Activated naive CD4-positive, alpha-beta T cell treated with anti-CD3 and anti-CD28 coated beads, Interleukin-2, amount 10 ng/mL, durations not matched to agents 5 hours and 36 hours (primary cell): Measurements from ENCODE around the gene SYPL2. TPM values are rescaled to one million over a fixed set of nuclear protein-coding genes. Genes with fewer than 3 reads are reported as not detected.

Experiments used
- total RNA-seq, 2 experiments: library from RNA; stranded (reverse); gene quantifications; one replicate each; pipeline ENCODE4 v1.2.3, GENCODE V29; 2021

Gene SYPL2
- total RNA-seq: not detected

DNA sequence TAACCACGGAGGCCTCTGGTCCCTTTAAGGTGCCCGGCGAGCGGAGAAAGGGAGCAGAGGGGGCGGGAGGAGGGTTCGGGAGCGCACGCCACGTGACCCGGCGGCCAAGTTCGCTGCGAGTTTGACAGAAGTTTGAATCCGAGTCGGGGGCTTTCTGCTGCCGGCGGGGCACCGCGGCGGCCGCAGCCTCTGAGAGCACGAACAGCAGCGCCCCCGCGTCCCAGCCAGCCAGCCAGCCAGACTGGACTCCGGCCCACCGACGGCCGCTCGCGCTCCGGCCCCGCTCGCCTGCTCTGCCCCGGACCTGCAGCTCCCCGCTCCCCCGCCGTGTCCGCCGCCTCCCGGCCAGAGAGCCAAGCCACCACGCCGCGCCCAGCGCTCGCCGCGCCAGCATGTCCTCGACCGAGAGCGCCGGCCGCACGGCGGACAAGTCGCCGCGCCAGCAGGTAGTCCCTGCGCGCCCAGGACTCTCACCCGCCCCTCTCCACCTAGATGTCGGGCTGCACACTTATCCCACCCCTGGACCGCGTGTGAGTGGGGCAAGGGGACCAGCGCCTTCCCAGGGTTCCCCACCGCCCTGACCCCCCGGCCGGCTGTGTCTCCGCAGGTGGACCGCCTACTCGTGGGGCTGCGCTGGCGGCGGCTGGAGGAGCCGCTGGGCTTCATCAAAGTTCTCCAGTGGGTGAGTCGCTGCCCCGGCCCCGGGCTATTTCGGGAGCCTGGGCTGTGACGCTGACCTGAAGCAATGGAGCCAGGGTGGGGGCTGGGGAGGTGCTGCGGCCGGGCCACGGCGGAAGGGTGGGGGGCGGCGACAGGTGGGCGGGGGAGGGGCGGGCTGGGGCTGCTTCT, at the start of gene SYPL2:
Gene SYPL2 (plus strand): TSS at position 95 of the 849 bp plus-strand sequence. CDS start 298 bp downstream, at position 393.

DNA sequence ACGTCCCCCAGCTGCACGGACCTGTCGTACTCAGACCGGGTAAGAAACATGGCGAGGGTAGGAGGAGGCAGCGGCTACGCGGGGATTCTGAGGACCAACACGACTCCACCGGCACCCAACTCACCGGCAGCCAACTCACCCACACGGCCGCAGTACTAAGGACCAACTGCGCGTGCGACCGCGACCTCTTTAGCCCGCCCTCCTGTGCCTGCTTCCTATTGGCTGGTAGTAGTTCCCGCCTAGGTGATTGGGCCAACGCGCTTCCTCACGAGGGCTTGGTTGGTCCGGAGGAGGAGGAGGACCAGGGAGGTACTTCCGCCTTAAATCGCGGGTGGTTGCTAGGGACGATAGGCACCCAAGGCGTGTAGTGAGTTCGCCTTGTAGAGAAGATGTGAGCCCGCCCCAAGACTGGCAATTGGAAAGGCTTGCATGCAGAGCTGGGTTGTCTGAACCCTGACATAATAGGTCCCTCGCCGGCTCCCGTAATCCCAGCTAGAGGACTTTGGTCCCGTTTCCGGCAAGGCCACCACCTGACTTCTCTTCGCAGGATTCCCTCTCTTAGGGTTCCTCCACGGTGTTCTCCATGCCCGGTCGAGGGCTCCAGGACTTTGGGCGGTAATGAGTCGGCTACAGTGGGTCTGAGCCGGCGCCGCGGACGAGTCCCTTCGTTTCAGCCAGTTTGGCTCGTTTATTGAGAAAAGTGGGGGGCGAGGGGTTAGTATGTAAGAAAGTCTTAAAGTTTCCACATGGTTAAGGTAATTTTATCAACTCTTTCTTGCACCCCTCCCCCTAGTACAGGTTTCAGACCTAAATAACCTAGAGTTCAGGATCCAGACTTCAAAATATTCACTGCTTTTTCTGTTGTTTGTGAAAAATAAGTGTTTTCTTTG, 39.8 kb upstream of the SYPL2 start, which contains the start of gene PSMA5:
Gene PSMA5 (minus strand): TSS at position 168 of the 890 bp plus-strand sequence. CDS start 118 bp downstream, at position 50.

DNA sequence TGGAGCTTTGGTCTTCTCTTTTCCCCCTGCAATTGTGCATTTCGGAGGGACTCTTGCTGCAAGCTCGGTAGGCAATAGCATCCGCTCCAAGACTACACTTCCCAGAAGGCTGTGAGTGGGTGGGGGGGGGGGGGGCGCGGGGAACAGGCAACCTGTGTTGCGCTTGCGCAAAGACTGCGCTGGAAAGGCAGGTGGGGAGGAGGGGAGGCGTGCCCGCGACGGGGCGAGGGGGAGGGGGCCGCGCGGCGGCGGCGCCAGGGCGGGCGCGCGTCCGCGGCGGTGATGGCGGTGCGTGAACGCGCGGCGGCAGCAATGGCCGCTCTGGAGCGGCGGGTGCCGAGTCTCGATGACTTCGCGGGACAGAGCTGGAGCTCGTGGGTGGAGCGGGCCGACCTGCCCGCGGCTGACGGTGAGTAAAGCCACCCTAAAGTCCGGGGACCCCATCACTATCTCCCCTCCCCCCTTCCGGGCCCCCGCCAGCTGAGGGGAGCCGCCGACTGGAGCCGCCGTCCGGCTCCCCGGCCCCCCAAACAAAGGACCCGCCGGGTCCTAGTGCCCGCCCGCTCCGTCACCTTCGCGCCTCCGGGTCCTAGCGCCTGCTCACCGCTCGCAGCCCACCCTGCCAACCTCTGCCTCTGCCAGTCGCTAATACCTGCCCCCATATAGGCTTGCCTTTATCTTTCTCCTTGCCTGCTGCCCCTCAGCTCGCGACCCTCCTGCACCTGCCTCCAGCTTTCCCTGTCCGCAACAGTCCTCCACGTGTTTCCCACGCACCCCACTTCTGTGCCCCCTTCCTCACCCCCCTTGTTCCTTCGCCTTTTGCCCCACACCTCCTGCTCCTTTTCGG, 17.5 kb downstream of the SYPL2 start, which contains the start of gene ATXN7L2:
Gene ATXN7L2 (plus strand): TSS at position 234 of the 847 bp plus-strand sequence. CDS start 49 bp downstream, at position 283.

DNA sequence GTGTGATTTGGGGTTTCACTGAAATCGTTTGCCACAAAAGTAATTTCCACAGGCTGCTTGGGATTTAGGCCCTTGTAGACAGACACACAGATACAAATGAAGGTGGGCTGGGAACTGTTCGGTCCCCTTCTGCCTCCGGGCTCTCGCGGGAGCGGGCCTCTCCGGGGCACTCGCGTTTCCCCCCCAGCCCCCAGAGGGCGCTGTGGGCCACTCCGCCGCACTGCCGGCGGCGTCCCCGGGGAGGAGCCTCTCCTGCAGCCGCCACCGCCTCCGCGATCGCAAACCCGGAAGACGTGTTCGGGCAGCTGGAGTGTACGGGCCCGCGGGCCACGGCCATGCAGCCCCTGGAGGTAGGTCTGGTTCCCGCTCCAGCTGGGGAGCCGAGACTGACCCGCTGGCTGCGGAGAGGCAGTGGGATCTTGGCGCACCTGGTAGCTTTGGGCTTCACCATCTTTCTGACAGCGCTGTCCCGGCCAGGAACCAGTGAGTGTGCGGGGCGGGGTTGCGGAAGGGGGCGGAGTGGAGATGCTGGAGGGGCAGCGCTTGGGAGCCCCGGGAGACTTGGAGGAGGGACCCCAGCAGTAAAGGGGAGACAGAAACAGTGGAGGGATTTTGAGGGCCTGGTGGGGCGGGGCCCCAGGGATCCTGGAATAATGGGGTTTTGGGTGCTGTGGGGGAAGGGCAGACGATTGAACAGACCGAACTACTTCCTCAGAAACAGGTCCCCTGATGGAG, 27.6 kb downstream of the SYPL2 start, which contains the start of gene CYB561D1:
Gene CYB561D1 (plus strand): TSS at position 290 of the 735 bp plus-strand sequence. CDS start 46 bp downstream, at position 336.

DNA sequence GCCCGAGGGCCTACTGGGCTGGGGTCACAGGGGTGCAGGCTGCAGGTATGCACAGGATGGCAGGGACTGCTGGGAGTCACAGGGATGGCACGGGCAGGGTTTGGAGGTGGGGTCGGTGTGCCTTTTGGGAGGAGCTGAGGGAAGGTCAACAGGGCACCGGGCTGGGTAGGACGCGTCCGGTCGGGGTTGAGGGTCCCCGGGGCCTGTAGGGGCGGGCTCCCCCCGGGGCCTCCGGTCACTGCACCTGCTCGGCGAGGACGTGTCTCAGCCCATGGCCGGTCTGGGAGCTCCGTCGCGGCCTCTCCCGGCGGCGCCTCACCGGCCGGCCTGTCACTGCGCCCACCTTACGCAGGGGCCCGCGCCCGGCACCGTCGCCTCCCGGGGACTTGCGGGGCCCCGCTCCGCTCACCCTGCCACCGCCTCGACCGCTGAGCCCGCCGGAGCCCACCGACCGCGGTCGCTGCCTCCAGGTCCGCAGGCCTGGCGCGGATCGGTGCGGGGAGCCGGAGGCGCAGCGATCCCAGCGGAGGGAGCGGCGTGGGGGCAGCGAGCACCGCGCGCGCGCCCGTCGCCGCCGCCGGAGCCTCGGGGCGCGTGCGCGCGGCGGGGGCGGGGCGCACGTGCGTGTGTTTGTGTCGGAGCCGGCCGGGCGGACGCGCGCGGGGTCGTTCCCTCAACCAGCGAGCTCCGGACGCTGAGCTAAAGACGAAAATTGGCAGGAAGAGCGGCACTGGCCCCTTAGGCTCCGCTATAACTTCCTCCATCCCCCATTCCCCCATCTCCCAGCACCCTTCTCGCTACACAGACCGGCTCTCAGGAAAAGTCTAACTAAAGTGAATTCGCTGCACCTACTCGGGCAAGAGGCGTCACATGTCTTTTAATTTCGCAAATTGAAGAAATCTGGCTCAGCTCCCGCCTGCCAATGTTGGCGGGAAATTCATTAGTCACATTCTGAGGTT, 43.1 kb downstream of the SYPL2 start, which contains the start of gene AMIGO1:
Gene AMIGO1 (minus strand): TSS at position 552 of the 959 bp plus-strand sequence. CDS start 815 bp downstream, outside the sequence.

Other genes starting within 250 kb of the SYPL2 start
- gene CELSR2, start 217.0 kb upstream of the SYPL2 start, total RNA-seq: 1 to 10 TPM; 5.0 to 5.7 TPM
- 10 to 100 TPM; 21.9 to 24.7 TPM for gene PSRC1, start 183.4 kb upstream of the SYPL2 start, total RNA-seq
- gene MYBPHL, start 159.5 kb upstream of the SYPL2 start, total RNA-seq: not detected
- 1 to 10 TPM; 3.5 to 3.9 TPM for gene SORT1, start 68.6 kb upstream of the SYPL2 start, total RNA-seq
- 100 to 1,000 TPM; 138 TPM for gene PSMA5, start 40.1 kb upstream of the SYPL2 start, total RNA-seq
- gene ATXN7L2, start 17.4 kb downstream of the SYPL2 start, total RNA-seq: 10 to 100 TPM; 10.7 to 12.7 TPM
- gene CYB561D1, start 27.5 kb downstream of the SYPL2 start, total RNA-seq: 10 to 100 TPM; 23.6 to 28.9 TPM
- gene AMIGO1, start 43.2 kb downstream of the SYPL2 start, total RNA-seq: 1 to 10 TPM; 7.0 to 7.3 TPM
- gene GPR61, start 73.3 kb downstream of the SYPL2 start, total RNA-seq: under 1 TPM; 0.29 to 0.50 TPM
- gene GNAI3, start 82.1 kb downstream of the SYPL2 start, total RNA-seq: 1 to 10 TPM; 9.3 to 9.7 TPM
- not detected for gene GNAT2, start 153.1 kb downstream of the SYPL2 start, total RNA-seq
- 100 to 1,000 TPM; 112 to 117 TPM for gene AMPD2, start 153.3 kb downstream of the SYPL2 start, total RNA-seq
- 10 to 100 TPM; 14.4 to 14.6 TPM for gene GSTM4, start 189.6 kb downstream of the SYPL2 start, total RNA-seq
- gene GSTM2, start 201.5 kb downstream of the SYPL2 start, total RNA-seq: 10 to 100 TPM; 20.9 to 22.6 TPM
- under 1 TPM in 1 of 2 experiments, not detected in 1; 0.24 TPM for gene GSTM1, start 221.3 kb downstream of the SYPL2 start, total RNA-seq
- not detected for gene GSTM5, start 245.7 kb downstream of the SYPL2 start, total RNA-seq